ENCODE data around the gene PCDHB8. TPM values are rescaled to one million over a fixed set of nuclear protein-coding genes. Genes with fewer than 3 reads are reported as not detected.
"Not testable (repeated sequence)": the region's sequence is repeated elsewhere in the genome, so short reads cannot be mapped to it uniquely, and the experiment has no call there.

Gene PCDHB8
- total RNA-seq, 1 donor, result not detected

GRCh38 chr5:141174291-141175104 lies 3.1 kb upstream of the PCDHB8 start:
- peaks cover 38% of the 10 kb centered on the region for H3K27me3 ChIP-seq (ENCODE audit: insufficient read depth, low read length)
- not testable (repeated sequence) for H3K4me1 ChIP-seq (ENCODE audit: insufficient read depth, low read length); H3K9me3 ChIP-seq (ENCODE audit: low read depth, low read length); H3K4me3 ChIP-seq (ENCODE audit: low read length)

- H3K4me3 ChIP-seq (ENCODE audit: low read length), result no peak overlapping the region
- no peaks in the 10 kb centered on the region for H3K4me1 ChIP-seq (ENCODE audit: insufficient read depth, low read length)
- H3K27me3 ChIP-seq (ENCODE audit: insufficient read depth, low read length), result peaks cover 34% of the 10 kb centered on the region
- no peaks in the 10 kb centered on the region for H3K9me3 ChIP-seq (ENCODE audit: low read depth, low read length)
Measured at GRCh38 chr5:141175933-141176332, 1.7 kb upstream of the PCDHB8 start.

- H3K27me3 ChIP-seq (ENCODE audit: insufficient read depth, low read length), result peaks cover 50% of the 10 kb centered on the region
- H3K9me3 ChIP-seq (ENCODE audit: low read depth, low read length); H3K4me1 ChIP-seq (ENCODE audit: insufficient read depth, low read length); H3K4me3 ChIP-seq (ENCODE audit: low read length): not testable (repeated sequence)
Measured at GRCh38 chr5:141179371-141179770, 1.8 kb downstream of the PCDHB8 start.

GRCh38 chr5:141179876-141180275 lies 2.3 kb downstream of the PCDHB8 start:
- H3K4me3 ChIP-seq (ENCODE audit: low read length); H3K9me3 ChIP-seq (ENCODE audit: low read depth, low read length); H3K4me1 ChIP-seq (ENCODE audit: insufficient read depth, low read length): not testable (repeated sequence)
- H3K27me3 ChIP-seq (ENCODE audit: insufficient read depth, low read length), result peaks cover 50% of the 10 kb centered on the region

GRCh38 chr5:141180313-141180712 lies 2.7 kb downstream of the PCDHB8 start:
- H3K9me3 ChIP-seq (ENCODE audit: low read depth, low read length), result no peaks in the 10 kb centered on the region
- no peak overlapping the region for H3K4me3 ChIP-seq (ENCODE audit: low read length)
- H3K4me1 ChIP-seq (ENCODE audit: insufficient read depth, low read length), result no peaks in the 10 kb centered on the region
- peaks cover 48% of the 10 kb centered on the region for H3K27me3 ChIP-seq (ENCODE audit: insufficient read depth, low read length)

- no peaks in the 10 kb centered on the region for H3K4me1 ChIP-seq (ENCODE audit: insufficient read depth, low read length)
- H3K27me3 ChIP-seq (ENCODE audit: insufficient read depth, low read length), result peaks cover 34% of the 10 kb centered on the region
- H3K9me3 ChIP-seq (ENCODE audit: low read depth, low read length), result no peaks in the 10 kb centered on the region
- no peak within 1 kb of the TSS for H3K4me3 ChIP-seq (ENCODE audit: low read length)
Measured at GRCh38 chr5:141182248-141182647, 4.7 kb downstream of the PCDHB8 start, which contains the start of gene PCDHB16. PCDHB16 (plus strand) TSS chr5:141182387; CDS start chr5:141182560, 173 bp downstream.

- H3K4me3 ChIP-seq (ENCODE audit: low read length); H3K4me1 ChIP-seq (ENCODE audit: insufficient read depth, low read length); H3K9me3 ChIP-seq (ENCODE audit: low read depth, low read length): not testable (repeated sequence)
- peaks cover 28% of the 10 kb centered on the region for H3K27me3 ChIP-seq (ENCODE audit: insufficient read depth, low read length)
Measured at GRCh38 chr5:141184117-141184855, 6.7 kb downstream of the PCDHB8 start.

GRCh38 chr5:141186897-141187512 lies 9.4 kb downstream of the PCDHB8 start, which contains the start of gene PCDHB9:
PCDHB9 (plus strand) TSS chr5:141187161; CDS start chr5:141187319, 158 bp downstream.
- no peak within 1 kb of the TSS for H3K4me3 ChIP-seq (ENCODE audit: low read length)
- H3K27me3 ChIP-seq (ENCODE audit: insufficient read depth, low read length), result peaks cover 39% of the 10 kb centered on the region
- H3K9me3 ChIP-seq (ENCODE audit: low read depth, low read length), result no peaks in the 10 kb centered on the region
- H3K4me1 ChIP-seq (ENCODE audit: insufficient read depth, low read length), result no peaks in the 10 kb centered on the region

GRCh38 chr5:141188682-141189081 lies 11.1 kb downstream of the PCDHB8 start:
- H3K4me3 ChIP-seq (ENCODE audit: low read length); H3K9me3 ChIP-seq (ENCODE audit: low read depth, low read length); H3K4me1 ChIP-seq (ENCODE audit: insufficient read depth, low read length): not testable (repeated sequence)
- H3K27me3 ChIP-seq (ENCODE audit: insufficient read depth, low read length), result peaks cover 34% of the 10 kb centered on the region

- not testable (repeated sequence) for H3K4me3 ChIP-seq (ENCODE audit: low read length); H3K9me3 ChIP-seq (ENCODE audit: low read depth, low read length); H3K4me1 ChIP-seq (ENCODE audit: insufficient read depth, low read length)
- H3K27me3 ChIP-seq (ENCODE audit: insufficient read depth, low read length), result peaks cover 34% of the 10 kb centered on the region
Measured at GRCh38 chr5:141189131-141189530, 11.5 kb downstream of the PCDHB8 start.

GRCh38 chr5:141192110-141192725 lies 14.6 kb downstream of the PCDHB8 start, which contains the start of gene PCDHB10:
PCDHB10 (plus strand) TSS chr5:141192353; CDS start chr5:141192553, 200 bp downstream.
- no peaks in the 10 kb centered on the region for H3K4me1 ChIP-seq (ENCODE audit: insufficient read depth, low read length)
- peaks cover 31% of the 10 kb centered on the region for H3K27me3 ChIP-seq (ENCODE audit: insufficient read depth, low read length)
- peaks cover 14% of the 10 kb centered on the region for H3K9me3 ChIP-seq (ENCODE audit: low read depth, low read length)
- no peak within 1 kb of the TSS for H3K4me3 ChIP-seq (ENCODE audit: low read length)

- H3K4me1 ChIP-seq (ENCODE audit: insufficient read depth, low read length); H3K4me3 ChIP-seq (ENCODE audit: low read length): not testable (repeated sequence)
- Histone ChIP-seq H3K9me3 (ENCODE audit: low read depth, low read length) (peaks cover 24% of the 10 kb centered on the region), H3K27me3 (ENCODE audit: insufficient read depth, low read length) (peaks cover 37% of the 10 kb centered on the region)
Measured at GRCh38 chr5:141194332-141194731, 16.7 kb downstream of the PCDHB8 start.

GRCh38 chr5:141196363-141196762 lies 18.8 kb downstream of the PCDHB8 start:
- Histone ChIP-seq H3K4me1 (ENCODE audit: insufficient read depth, low read length) (no peaks in the 10 kb centered on the region), H3K27me3 (ENCODE audit: insufficient read depth, low read length) (peaks cover 37% of the 10 kb centered on the region), H3K4me3 (ENCODE audit: low read length) (no peak overlapping the region), H3K9me3 (ENCODE audit: low read depth, low read length) (peaks cover 24% of the 10 kb centered on the region)

GRCh38 chr5:141199359-141200235 lies 22.0 kb downstream of the PCDHB8 start, which contains the start of gene PCDHB11:
PCDHB11 (plus strand) TSS chr5:141199627; CDS start chr5:141199775, 148 bp downstream.
- H3K4me3 ChIP-seq (ENCODE audit: low read length), result no peak within 1 kb of the TSS
- peaks cover 24% of the 10 kb centered on the region for H3K9me3 ChIP-seq (ENCODE audit: low read depth, low read length)
- peaks cover 27% of the 10 kb centered on the region for H3K27me3 ChIP-seq (ENCODE audit: insufficient read depth, low read length)
- H3K4me1 ChIP-seq (ENCODE audit: insufficient read depth, low read length), result no peaks in the 10 kb centered on the region
